ENCODE measurements around the gene PTMA. TPM values are rescaled to one million over a fixed set of nuclear protein-coding genes. Genes with fewer than 3 reads are reported as not detected.
"Not testable (repeated sequence)": the region's sequence is repeated elsewhere in the genome, so short reads cannot be mapped to it uniquely, and the experiment has no call there.

The PTMA gene
- total RNA-seq (2014; rRNA removed; shearing (Covaris generic)), result 1,301 and 1,473 TPM in 2 replicates

DNA sequence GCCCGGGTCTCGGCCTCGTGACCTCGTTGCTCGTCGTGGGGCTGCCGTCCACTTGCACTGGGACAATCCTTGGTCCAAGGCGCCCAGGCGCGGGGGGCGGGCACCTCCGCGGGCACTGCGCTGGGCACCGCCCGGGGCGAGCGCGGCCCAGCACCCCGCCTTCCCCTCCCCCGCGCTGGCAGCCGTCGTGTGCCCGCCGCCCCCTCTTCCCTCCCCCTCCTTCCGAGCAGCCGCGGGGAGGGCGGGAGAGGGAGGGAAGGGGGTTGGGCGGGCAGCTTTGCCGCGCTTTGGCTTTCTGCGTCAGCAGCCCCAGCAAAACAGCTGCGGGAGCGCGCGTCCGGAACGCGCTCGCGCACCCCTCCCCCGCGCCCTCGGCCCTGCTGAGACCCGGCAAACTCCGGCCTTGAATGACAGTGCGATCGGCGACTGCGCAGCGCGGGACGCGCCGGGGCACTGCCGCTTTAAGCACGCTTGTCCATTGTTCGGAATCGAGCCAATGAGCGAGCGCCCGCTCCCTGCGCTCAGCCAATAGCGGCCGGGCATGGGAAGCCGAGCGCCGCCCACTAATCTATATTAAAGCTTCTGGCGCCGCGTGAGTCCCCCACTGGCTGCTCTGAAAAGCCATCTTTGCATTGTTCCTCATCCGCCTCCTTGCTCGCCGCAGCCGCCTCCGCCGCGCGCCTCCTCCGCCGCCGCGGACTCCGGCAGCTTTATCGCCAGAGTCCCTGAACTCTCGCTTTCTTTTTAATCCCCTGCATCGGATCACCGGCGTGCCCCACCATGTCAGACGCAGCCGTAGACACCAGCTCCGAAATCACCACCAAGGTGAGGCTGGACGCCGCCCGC, at the start of gene PTMA:
Gene PTMA (plus strand): TSS at position 599 of the 846 bp plus-strand sequence. CDS start 182 bp downstream, at position 781.
- DNase-seq (ENCODE audit: low read depth), result peak; percentile 99

- not testable (repeated sequence) for DNase-seq (ENCODE audit: low read depth)
Observed at GRCh38 chr2:231660073-231660472, 48.3 kb upstream of the PTMA start.

DNA sequence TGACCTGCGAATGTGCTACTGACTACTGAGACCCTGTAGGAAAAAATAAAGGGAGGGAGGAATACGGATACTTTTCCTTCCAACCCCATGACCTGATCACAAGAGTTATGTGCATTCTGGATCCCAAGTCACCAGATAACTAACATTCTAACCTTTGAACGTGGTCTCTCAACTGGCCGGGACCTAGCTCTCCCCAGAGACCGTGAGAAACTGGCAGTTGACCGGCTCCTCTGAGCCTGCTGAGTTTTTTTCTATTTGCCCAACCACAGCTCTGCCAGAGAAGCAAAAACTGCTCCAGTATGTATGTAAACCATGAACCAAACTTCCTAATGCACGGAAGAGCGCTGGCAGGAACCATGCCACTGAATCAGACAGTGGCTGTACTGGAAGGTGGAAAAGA, 47.5 kb upstream of the PTMA start:
- no peak for DNase-seq (ENCODE audit: low read depth)

- DNase-seq (ENCODE audit: low read depth), result no peak
Observed at GRCh38 chr2:231661422-231662027, 46.8 kb upstream of the PTMA start.

DNA sequence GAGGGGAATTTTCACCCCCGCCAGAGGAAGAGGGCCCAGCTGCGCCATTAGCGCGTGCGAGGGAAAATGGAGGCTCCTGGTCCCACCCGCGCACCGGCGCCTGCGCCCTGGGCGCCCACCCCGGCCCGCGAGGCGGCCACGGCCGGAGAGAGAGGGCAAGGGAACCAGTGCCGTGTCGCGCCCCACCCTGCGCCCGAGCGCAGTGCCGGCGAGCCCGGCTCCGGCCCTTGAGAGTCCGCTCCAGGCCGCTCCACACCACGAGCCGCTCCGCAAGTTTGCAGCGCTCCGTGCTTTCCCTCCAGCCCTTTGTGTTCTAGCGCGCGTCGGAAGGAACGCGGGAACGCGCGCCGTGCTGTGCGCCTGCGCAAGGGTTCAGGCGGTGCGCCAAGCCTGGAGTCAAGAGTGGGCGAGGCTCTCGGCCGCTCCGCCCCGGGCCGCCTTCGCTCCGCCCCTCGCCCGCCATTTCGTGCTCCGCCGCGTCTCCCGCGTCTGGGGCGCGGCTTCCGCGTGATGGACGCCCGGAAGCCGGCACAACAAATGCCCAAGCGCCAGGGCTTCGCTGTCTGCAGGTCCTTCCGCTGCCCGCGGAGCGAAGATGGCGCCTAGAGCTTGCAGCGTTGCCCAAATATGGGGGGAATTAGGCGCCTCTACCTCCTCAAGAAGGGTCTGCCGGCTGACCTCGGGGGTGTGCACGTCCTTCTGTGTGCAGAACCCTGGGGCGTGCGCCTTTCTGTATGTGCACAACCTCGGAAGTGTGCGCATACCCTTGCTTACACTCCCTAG, 46.1 kb upstream of the PTMA start:
- peak; percentile 86 for DNase-seq (ENCODE audit: low read depth)

DNA sequence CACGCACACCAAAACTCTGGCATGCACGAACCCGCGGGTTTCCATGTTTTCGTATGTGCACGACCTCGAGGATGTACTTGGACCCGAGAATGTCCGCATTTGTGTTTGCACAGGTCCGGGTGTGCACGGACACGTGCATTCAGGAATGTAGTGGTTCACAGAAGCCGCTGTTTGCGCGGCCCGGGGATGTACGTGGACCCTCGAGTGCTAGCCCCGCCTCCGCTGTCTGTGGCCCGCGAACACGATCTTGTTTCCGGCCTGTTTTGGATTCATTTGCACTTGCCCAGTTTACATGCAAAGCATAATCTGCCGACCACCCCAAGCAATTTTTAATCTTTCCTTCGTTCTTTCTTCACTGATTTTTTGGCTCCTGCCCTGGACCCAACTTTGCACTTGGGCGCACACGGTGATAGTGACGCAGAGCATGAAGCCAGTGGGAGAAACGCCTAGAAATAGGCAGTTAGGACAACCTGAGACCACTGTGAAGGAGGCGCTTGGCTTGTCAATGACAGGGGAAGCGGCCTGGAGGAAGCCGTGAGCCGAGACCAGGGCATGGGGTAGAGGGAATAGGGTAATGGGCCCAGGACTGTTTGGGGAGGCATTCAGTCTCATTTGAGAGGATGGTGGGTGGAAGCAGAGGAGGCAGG, 45.4 kb upstream of the PTMA start:
- no peak for DNase-seq (ENCODE audit: low read depth)

- no peak for DNase-seq (ENCODE audit: low read depth)
Observed at GRCh38 chr2:231663458-231664212, 44.7 kb upstream of the PTMA start.

- no peak for DNase-seq (ENCODE audit: low read depth)
Observed at GRCh38 chr2:231664727-231665126, 43.6 kb upstream of the PTMA start.

DNA sequence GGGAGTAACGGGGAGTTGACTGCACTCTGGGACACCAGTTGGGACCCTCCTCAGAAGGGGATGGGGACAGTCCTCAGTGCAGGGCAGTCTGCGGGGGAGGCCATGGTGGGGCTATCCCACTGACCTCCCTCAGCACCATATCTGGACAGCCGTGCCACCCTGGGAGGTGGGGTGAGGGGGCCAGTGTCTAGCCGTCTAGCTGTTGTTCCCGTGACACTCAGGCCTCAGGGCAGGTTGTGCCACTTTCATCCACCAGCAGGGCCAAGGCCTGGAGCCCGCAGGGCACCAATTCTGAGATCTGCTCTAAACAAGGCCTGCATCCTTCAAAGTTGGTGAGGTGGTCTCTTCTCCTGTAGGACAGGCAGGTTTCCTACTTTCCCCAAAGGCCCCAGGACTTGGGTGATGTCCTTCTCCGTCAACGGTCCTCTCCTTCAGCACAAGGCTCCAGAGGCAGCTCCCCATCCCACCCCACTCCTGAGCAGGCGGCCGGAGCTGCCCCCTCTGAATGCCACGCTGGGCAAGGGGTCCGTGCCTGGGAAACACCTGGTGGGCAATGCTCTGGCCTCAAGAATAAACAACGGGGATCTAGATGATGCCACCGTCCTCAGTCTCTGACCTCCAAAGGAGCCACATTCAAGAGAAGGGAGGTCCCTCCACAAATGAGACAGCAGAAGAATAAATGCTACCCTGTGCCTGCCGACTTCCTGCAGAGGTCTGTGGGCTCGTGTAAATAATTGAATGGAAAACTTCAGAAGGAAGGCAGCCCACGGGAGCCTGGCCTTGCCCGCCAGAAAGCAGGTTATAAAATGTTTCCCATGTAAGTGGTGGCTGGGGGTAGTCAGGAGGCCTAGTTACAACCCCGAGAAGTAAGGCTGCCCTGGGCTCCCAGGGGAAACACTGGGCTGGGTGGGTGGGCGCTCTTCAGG, 42.8 kb upstream of the PTMA start:
- DNase-seq (ENCODE audit: low read depth), result no peak

DNA sequence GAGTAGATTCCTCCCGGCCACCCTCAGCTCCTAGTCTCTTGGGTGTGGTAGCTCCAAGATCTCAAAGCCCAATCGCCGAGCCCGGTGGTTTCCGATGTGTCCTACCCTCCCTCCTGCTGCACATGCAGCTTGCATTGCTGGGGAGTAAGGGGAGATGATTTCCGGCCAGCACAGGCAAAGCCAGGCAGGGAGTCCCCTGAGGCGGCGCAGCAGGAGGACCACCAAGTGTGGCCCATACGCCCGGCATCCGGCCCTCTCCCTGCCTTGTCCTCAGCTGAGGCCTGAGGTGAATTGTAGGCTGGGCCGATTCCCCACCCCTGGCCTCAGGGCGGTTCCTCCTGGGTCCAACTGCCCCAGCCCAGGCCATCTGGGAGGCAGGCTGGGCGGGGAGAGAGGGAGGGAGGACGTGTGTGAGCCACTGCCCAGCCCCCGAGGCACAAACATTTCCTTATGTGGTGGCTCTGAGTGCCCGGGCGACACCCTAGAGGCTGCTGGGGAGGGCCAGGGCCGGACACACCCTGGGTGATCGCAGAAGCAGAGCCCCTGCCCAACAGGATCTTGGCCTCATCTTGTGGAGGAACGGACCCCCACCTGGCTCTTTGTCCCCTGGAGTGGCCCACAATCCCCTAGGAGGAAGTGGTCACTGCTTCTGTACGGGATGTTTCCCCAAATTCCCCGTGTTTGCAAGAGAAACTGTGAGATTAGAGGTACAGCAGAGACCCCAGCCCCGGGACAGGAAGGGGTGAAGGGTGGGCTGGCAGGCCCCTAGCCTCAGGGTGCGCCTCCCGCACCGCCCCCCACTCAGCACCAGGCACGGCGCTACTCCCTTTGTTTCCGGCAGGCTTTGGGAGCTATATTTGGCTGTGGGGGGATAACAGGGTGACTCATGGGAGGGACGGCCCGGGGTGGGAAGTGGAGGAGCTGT, 41.9 kb upstream of the PTMA start:
- DNase-seq (ENCODE audit: low read depth), result peak; percentile 97

DNA sequence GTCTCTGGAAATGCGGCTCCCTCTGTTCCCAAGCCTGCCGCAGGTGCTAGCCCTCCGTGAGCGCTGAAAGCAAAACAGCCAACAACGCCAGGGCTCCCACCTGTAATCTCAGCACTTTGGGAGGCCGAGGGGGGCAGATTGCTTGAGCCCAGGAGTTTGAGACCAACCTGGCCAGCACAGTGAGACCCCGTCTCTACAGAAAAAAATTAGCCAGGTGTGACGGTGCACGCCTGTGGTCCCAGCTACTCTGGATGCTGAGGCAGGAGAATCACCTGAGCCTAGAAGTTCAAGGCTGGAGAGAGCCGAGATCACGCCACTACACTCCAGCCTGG, 41.3 kb upstream of the PTMA start:
- no peak for DNase-seq (ENCODE audit: low read depth)

GRCh38 chr2:231667496-231667895, 40.8 kb upstream of the PTMA start:
- DNase-seq (ENCODE audit: low read depth), result no peak

DNA sequence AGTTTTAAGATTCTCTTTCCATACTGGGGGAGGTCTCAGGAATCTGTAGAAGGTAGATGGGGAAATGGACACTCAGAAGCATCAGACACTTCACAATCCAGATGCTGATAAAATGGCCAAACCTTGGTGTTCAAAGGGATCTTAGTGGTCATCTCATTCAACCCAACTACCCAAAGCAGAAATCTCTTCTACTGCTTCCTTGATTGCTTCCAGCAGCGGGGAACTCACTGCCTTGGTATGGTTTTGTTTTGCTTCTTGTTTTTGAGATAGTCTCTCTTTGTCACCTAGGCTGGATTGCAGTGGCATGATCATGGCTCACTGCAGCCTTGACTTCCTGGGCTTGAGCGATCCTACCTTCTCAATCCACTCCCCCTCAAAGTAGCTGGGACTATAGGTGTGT, 39.3 kb upstream of the PTMA start:
- no peak for DNase-seq (ENCODE audit: low read depth)

DNA sequence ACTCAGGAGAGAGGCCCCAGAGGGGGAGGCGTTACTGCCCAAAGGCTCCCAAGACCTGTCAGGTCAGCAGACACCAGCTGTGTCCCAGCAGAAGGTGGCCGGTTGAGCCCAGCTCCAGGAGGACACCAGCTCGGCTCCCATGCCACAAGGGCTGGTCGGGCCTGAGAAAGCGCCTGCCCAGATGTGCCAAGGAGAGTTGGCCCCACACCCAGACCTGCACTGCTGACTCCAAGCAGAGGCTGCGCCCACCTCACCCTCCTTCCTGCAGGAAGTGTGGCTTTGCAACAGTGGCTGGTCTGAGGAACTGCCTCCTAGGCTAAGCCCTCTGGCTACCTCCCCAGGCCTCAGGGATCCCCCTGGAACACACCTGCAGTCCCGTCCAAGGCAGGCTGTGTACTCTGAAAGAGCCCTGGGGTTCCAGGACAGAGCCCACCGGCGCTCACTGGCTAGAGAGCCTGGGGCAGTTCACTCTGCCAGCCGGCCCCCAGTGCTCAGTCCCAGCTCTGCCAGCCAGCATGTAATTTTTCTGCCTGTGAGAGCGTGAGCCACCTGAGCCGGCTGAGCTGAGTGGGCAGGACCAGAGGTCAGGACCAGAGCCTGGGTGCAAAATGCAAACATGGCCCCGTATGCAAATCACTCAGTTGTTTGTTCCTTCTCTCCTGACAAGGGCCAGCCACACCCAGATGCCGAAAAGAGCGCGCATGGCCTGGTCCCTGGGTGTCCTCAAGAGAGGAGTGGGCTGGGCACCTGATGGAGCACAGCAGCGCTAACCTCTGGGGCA, 36.9 kb upstream of the PTMA start:
- DNase-seq (ENCODE audit: low read depth), result no peak

DNA sequence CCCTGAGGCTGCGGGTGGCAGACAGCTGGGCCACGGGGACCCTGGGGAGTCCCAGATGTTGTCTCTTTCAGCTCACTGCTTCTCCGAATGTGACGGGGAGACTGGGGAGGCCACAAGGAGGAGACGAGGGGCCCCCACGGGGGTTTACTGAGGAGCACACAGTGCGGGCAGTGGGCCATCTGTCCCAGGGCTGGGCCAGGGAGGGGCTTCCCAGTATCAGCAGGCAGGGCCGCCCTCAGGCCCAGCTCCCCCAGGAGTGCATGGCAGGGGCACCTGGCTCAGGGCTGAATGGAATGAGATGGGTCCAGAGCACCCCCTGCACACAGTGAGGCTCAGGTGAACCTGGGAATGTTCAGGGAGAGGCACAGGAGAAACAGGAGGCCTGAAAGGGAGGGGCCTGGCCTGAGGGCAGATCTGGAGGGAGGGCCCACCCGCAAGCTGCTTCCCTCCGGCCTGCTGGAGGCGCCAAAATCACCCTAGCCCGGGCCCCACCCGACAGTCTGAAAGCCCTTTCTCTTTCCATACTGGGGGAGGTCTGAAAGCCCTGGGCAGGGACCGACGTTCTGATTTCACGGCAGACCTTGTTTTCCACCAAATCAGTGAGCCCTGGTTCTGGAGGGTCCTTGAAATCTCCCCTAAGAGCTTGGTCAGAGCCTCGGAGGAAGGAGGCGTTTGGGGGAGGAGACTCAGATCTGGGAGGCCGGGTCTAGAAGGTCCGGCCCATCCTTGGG, 35.5 kb upstream of the PTMA start:
- DNase-seq (ENCODE audit: low read depth), result no peak

DNA sequence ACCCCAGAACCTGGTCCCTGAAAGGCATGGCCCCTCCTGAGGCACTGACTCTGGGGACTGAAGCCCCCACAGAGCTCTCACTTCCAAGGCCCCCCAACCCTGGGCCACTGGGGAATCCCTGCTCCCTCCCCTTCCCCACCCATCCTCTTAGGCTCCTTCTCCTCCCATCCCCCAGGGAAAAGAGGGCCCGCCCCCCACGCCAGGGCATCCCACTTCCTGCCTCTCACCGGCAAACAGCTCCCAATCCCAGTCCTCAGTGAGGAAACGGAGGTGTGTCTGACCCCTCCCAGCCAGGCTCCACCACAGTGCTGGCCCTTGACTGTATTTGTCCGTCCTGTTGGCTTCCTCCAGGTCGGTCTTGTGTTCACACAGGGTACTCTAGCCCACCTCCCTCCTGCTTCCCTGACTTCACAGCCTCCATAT, 35.0 kb upstream of the PTMA start:
- DNase-seq (ENCODE audit: low read depth), result no peak

DNA sequence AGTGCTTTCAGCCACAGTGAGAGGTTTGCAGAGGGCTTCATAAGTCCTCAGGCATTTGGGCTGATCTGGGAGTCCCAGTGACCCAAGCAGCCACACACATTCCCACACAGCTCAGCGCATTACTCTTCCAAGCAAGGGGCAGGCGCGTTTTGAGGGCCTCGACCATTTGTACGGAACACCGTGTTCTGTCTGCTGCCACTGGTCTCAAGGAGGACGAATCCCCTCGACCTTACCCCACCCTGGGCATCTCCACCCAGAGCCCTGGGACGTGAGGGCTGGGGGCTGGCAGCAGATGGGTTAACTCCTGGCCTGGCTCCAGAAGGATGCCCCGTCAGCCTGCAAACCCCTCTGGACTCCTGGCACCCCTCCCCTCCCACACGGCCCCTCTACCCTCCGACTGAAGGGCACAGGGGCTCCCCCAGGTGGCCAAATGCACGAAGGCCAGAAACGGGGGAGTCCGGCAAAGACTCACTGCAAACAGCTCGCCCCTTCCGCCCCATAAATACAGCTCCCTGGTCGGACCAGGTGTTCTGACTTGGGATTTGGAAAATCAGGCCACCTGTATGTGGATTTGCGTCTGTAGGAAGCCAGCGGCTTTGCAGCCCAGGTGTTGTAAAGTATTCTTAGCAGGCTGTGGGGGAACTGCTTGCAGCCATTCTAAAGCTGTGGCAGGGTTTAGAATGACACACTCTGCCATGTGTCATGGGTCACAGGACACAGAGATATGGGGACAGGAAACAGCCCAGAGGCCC, 33.6 kb upstream of the PTMA start:
- peak; percentile 57 for DNase-seq (ENCODE audit: low read depth)
